Right lobe of liver (tissue), 6 donors: Measurements from ENCODE around the gene CHPF. TPM values are rescaled to one million over a fixed set of nuclear protein-coding genes. Genes with fewer than 3 reads are reported as not detected.

Experiments used
- ATAC-seq, 4 donors: fragments of 200-7000 bp; cut with Tn5 transposase; one replicate each; pipeline ENCODE4 v1.9.1; 2020; ENCODE audit warnings: mild to moderate bottlenecking in 4 of 4, moderate library complexity in 4 of 4
- DNase-seq, 3 donors: peaks; one replicate each; pipeline ENCODE4 v3.0.0-alpha.2; 2020
- H3K27ac ChIP-seq, 3 donors: fragments of 200-600 bp; one replicate each; pipeline ENCODE4 v1.8.0; 2022
- H3K27me3 ChIP-seq, 2 donors: fragments of 200-600 bp; one replicate each; pipeline ENCODE4 v1.8.0; 2022
- H3K36me3 ChIP-seq, 4 donors: fragments of 200-600 bp; sonication (generic) in 1 of 4; one replicate each; pipeline versions ENCODE4 v1.5.1 to v1.8.0; 2017 to 2022; ENCODE audit warnings: control low read depth in 1 of 4
- H3K4me1 ChIP-seq, 4 donors: fragments of 200-600 bp; sonication (generic) in 1 of 4; one replicate each; pipeline versions ENCODE4 v1.5.1 to v1.8.0; 2017 to 2022; ENCODE audit warnings: control low read depth in 1 of 4
- H3K4me3 ChIP-seq, 3 donors: fragments of 200-600 bp; one replicate each; pipeline ENCODE4 v1.8.0; 2022
- H3K9me3 ChIP-seq, 4 donors: fragments of 200-600 bp; sonication (generic) in 1 of 4; one replicate each; pipeline versions ENCODE4 v1.5.1 to v1.8.0; 2017 to 2022; ENCODE audit warnings: control low read depth in 1 of 4
- CTCF ChIP-seq, 4 donors: fragments of 200-600 bp in 3 of 4; fragments of 450-650 bp in 1 of 4; IDR thresholded peaks; one replicate each; pipeline versions ENCODE4 v1.5.1 to v1.8.0; 2016 to 2022; ENCODE audit warnings: antibody characterized with exemption in 4 of 4, mild to moderate bottlenecking in 2 of 4
- POLR2A ChIP-seq: fragments of 450-650 bp; IDR thresholded peaks from one replicate; pipeline ENCODE4 v1.6.1; 2017; ENCODE audit warnings: antibody characterized with exemption, mild to moderate bottlenecking
- whole genome bisulfite sequencing: methylation state at CpG from one replicate; pipeline ENCODE4 v1.1.6; 2018; ENCODE audit warnings: low coverage, low lambda C conversion rate; ENCODE audit not compliant: insufficient coverage; ENCODE audit errors: missing lambda C conversion rate; 5-methylcytosine and 5-hydroxymethylcytosine counted together
- intact Hi-C, 2 donors: fragments of 100-400 bp; cut with DNase I; formaldehyde crosslinking; loops; one replicate each; pipeline versions ENCODE4 v1.11.2 to v1.14.1; 2022
- total RNA-seq, 6 experiments: library from RNA; depleted of rRNA in 2 of 6; stranded (reverse); fragments of >200 nt in 2 of 6; fragmentation: NEBNext Ultra II Directional in 3 of 6; extraction: Animal tissue kit (Norgen Biotek cat#: 25700) in 3 of 6; gene quantifications; one replicate each; pipeline versions ENCODE4 v1.1.0 to v1.2.4, GENCODE V29; 2016 to 2023
- donor health status: DM: no; HTN: yes; CAD: no.
- donor health status: DM: no; HTN: no; CAD: no.
- donor health status: DM: no; HTN: no; CAD: no.
- donor health status: DM: no; HTN: yes; CAD: no.
- donor health status: DM: no; HTN: yes; CAD: no.

The CHPF gene
- total RNA-seq, 6 experiments from 2014 or later: 33.2 to 183 (median 39.6) TPM

- 85% methylated on average over 3 of the region's 6 CpGs for WGBS
These were observed 32.2 kb upstream of the CHPF start for GRCh38 chr2:219575566-219576504.

GRCh38 chr2:219574484-219575311, 31.1 kb upstream of the CHPF start:
- TF ChIP-seq CTCF (IDR thresholded peaks at IDR 0.05): no peak
- no peak for TF ChIP-seq POLR2A
- DNase-seq (no peak), ATAC-seq (no peak)
- Histone ChIP-seq H3K27ac (no peak overlapping the region), H3K4me3 (no peak overlapping the region), H3K4me1 (peaks cover 0 to 5% (median 1%) of the 10 kb centered on the region in 4 donors), H3K9me3 (no peaks in the 10 kb centered on the region), H3K27me3 (no peaks in the 10 kb centered on the region), H3K36me3 (no peaks in the 10 kb centered on the region)
- intact Hi-C loops: no loop called here
- WGBS: 72% methylated on average over 4 of the region's 22 CpGs

More at GRCh38 chr2:219575566-219576504, 32.2 kb upstream of the CHPF start:
- Histone ChIP-seq H3K4me3 (no peak overlapping the region), H3K27me3 (no peaks in the 10 kb centered on the region), H3K27ac (no peak overlapping the region), H3K4me1 (peaks cover 0 to 3% (median 0%) of the 10 kb centered on the region in 4 donors), H3K9me3 (no peaks in the 10 kb centered on the region), H3K36me3 (no peaks in the 10 kb centered on the region)
- DNase-seq (no peak), ATAC-seq (no peak)
- intact Hi-C loops: no loop called here
- TF ChIP-seq CTCF (IDR thresholded peaks at IDR 0.05) (no peak), POLR2A (no peak)

- Histone ChIP-seq H3K27ac (no peak overlapping the region), H3K9me3 (no peaks in the 10 kb centered on the region), H3K27me3 (no peaks in the 10 kb centered on the region), H3K4me1 (peaks cover 0 to 5% (median 1%) of the 10 kb centered on the region in 4 donors), H3K36me3 (no peaks in the 10 kb centered on the region), H3K4me3 (no peak overlapping the region)
- 66% methylated on average over 5 of the region's 5 CpGs for WGBS
- DNase-seq (no peak), ATAC-seq (no peak)
- intact Hi-C loops: no loop called here
- no peak for TF ChIP-seq POLR2A
- TF ChIP-seq CTCF (IDR thresholded peaks at IDR 0.05): no peak
These were observed 29.6 kb upstream of the CHPF start for GRCh38 chr2:219573166-219573565.

- Histone ChIP-seq H3K27ac (peak within 1 kb of the TSS; percentile 51 to 57 (median 52)), H3K4me1 (peaks cover 0 to 5% (median 1%) of the 10 kb centered on the region in 4 donors), H3K9me3 (no peaks in the 10 kb centered on the region), H3K27me3 (no peaks in the 10 kb centered on the region), H3K36me3 (no peaks in the 10 kb centered on the region), H3K4me3 (peak within 1 kb of the TSS; percentile 60 to 76 (median 60))
- no peak for DNase-seq
- 86% methylated on average over 10 of the region's 13 CpGs for WGBS
- ATAC-seq: no peak
- TF ChIP-seq CTCF (IDR thresholded peaks at IDR 0.05) (no peak), POLR2A (no peak)
- intact Hi-C loops: no loop called here
These were observed 28.8 kb upstream of the CHPF start, which contains the start of gene INHA for GRCh38 chr2:219572237-219573001. INHA (plus strand) TSS chr2:219572310; CDS start chr2:219572375, 65 bp downstream.
